Airway epithelial cell (primary cell): ENCODE data around the gene KIF18A. TPM values are rescaled to one million over a fixed set of nuclear protein-coding genes. Genes with fewer than 3 reads are reported as not detected.

Experiments used
- total RNA-seq: library from RNA; depleted of rRNA; stranded (reverse); fragments of >200 nt; gene quantifications from 2 replicates; pipeline ENCODE4 v1.2.3, GENCODE V29; 2015

The KIF18A gene
- total RNA-seq = 4.6 and 8.2 TPM in 2 replicates

GRCh38 chr11:28107750-28108618, at the start of gene KIF18A, which contains the start of gene METTL15:
Gene KIF18A, minus strand, starts transcription at chr11:28108156. Its CDS starts 10,209 bp downstream, at chr11:28097947.
Gene METTL15, plus strand, starts transcription at chr11:28108388. Its CDS starts 4,947 bp downstream, at chr11:28113335.

Other genes starting within 250 kb of the KIF18A start
- gene METTL15, start 232 bp upstream of the KIF18A start, total RNA-seq = 7.7 and 8.8 TPM in 2 replicates